HepG2 (cell line): ENCODE data around the gene WDR81. TPM values are rescaled to one million over a fixed set of nuclear protein-coding genes. Genes with fewer than 3 reads are reported as not detected.

Experiments
- CCDC6 ChIP-seq: sonication (generic); formaldehyde crosslinking; IDR thresholded peaks from 2 replicates; pipeline ENCODE4 v1.8.1; 2022; ENCODE audit warnings: mild to moderate bottlenecking, missing genetic modification reagents, moderate library complexity
- GRHL1 ChIP-seq: sonication (generic); formaldehyde crosslinking; conservative IDR thresholded peaks from 2 replicates; pipeline ENCODE4 v1.8.0; 2022; ENCODE audit warnings: missing genetic modification reagents
- HDAC1 ChIP-seq: sonication (generic); formaldehyde crosslinking; IDR thresholded peaks from 2 replicates; pipeline ENCODE4 v1.5.1; 2020; ENCODE audit warnings: mild to moderate bottlenecking, missing genetic modification reagents
- KDM2A ChIP-seq: sonication (generic); formaldehyde crosslinking; IDR thresholded peaks from 2 replicates; pipeline ENCODE4 v1.4.0; 2020; ENCODE audit warnings: low read depth, missing genetic modification reagents, borderline replicate concordance
- KLF16 ChIP-seq, 2 experiments: sonication (generic) in 1 of 2; formaldehyde crosslinking in 1 of 2; IDR thresholded peaks; 2 replicates each; pipeline versions ENCODE4 v1.6.1 to v1.8.0; 2016 to 2023; ENCODE audit warnings: missing genetic modification reagents in 2 of 2, missing compliant biosample characterization in 1 of 2
- KMT2B ChIP-seq: IDR thresholded peaks from 2 replicates; pipeline ENCODE4 v1.6.1; 2016; ENCODE audit warnings: missing genetic modification reagents, missing compliant biosample characterization
- NFIB ChIP-seq: sonication (generic); formaldehyde crosslinking; IDR thresholded peaks from 2 replicates; pipeline ENCODE4 v1.9.0; 2021; ENCODE audit warnings: missing genetic modification reagents, mild to moderate bottlenecking, borderline replicate concordance
- SNRNP70 ChIP-seq: fragments of 200-400 bp; formaldehyde crosslinking; IDR thresholded peaks from 2 replicates; pipeline ENCODE4 v1.6.1; 2017; ENCODE audit warnings: mild to moderate bottlenecking, low read depth, low read length, moderate library complexity
- TBX3 ChIP-seq: fragments of 450-650 bp; IDR thresholded peaks from 2 replicates; pipeline ENCODE4 v1.6.1; 2017; ENCODE audit warnings: antibody characterized with exemption, mild to moderate bottlenecking, inconsistent platforms, borderline replicate concordance
- U2AF2 ChIP-seq: fragments of 200-400 bp; formaldehyde crosslinking; IDR thresholded peaks from 2 replicates; pipeline ENCODE4 v1.6.1; 2017; ENCODE audit warnings: low read depth, mild to moderate bottlenecking, low read length
- ZBTB3 ChIP-seq: sonication (generic); formaldehyde crosslinking; IDR thresholded peaks from 2 replicates; pipeline ENCODE4 v1.4.0; 2020; ENCODE audit warnings: low read depth, mild to moderate bottlenecking, moderate library complexity, missing genetic modification reagents, borderline replicate concordance
- ZBTB33 ChIP-seq: sonication (generic); formaldehyde crosslinking; IDR thresholded peaks from 2 replicates; pipeline ENCODE4 v1.4.0; 2020; ENCODE audit warnings: missing genetic modification reagents
- ZNF136 ChIP-seq: sonication (generic); formaldehyde crosslinking; IDR thresholded peaks from 2 replicates; pipeline ENCODE4 v1.8.1; 2022; ENCODE audit warnings: low read depth, mild to moderate bottlenecking, moderate library complexity, missing genetic modification reagents
- ZNF652 ChIP-seq: IDR thresholded peaks from 2 replicates; pipeline ENCODE4 v1.6.1; 2016; ENCODE audit warnings: low read depth, borderline replicate concordance
- ZNF710 ChIP-seq: sonication (generic); formaldehyde crosslinking; IDR thresholded peaks from 2 replicates; pipeline ENCODE4 v1.5.0; 2020; ENCODE audit warnings: mild to moderate bottlenecking, missing genetic modification reagents, borderline replicate concordance
- polyA plus RNA-seq, 8 experiments: library from polyadenylated mRNA; depleted of rRNA in 3 of 8; stranded (reverse) in 7 of 8; unstranded in 1 of 8; fragments of >200 nt; fragmentation: Illumina TruSeq in 4 of 8; extraction: Trizol in 4 of 8; gene quantifications; 2 replicates each; pipeline versions ENCODE4 v1.2.1 to v1.2.3, GENCODE V29; 2011 to 2016; ENCODE audit warnings: low read depth in 4 of 8, missing spikeins in 1 of 8, mixed read lengths in 1 of 8; ENCODE audit not compliant: insufficient read depth in 1 of 8
- total RNA-seq, 5 experiments: library from RNA; depleted of rRNA; stranded (reverse); fragments of >200 nt; fragmentation: Illumina TruSeq; extraction: Trizol; gene quantifications; 2 replicates each; pipeline ENCODE4 v1.2.3, GENCODE V29; 2016; ENCODE audit warnings: low read depth in 1 of 5
- TF ChIP-seq, protein P1 (sequence below): IDR thresholded peaks from 2 replicates; pipeline ENCODE4 v1.6.1; 2018; ENCODE audit warnings: missing genetic modification reagents
- TF ChIP-seq, protein P2 (sequence below): sonication (generic); formaldehyde crosslinking; conservative IDR thresholded peaks from 2 replicates; pipeline ENCODE4 v1.4.0; 2020; ENCODE audit warnings: missing genetic modification reagents
- TF ChIP-seq, protein P3 (sequence below): sonication (generic); formaldehyde crosslinking; IDR thresholded peaks from 2 replicates; pipeline ENCODE4 v1.4.0; 2020; ENCODE audit warnings: mild to moderate bottlenecking, missing genetic modification reagents

WDR81 gene
- total and polyA plus RNA-seq, 2 of the 13 experiments (the other 11 are each of a cell fraction or from before 2014, with no cell fraction given), result 9.1 to 16.7 TPM

DNA sequence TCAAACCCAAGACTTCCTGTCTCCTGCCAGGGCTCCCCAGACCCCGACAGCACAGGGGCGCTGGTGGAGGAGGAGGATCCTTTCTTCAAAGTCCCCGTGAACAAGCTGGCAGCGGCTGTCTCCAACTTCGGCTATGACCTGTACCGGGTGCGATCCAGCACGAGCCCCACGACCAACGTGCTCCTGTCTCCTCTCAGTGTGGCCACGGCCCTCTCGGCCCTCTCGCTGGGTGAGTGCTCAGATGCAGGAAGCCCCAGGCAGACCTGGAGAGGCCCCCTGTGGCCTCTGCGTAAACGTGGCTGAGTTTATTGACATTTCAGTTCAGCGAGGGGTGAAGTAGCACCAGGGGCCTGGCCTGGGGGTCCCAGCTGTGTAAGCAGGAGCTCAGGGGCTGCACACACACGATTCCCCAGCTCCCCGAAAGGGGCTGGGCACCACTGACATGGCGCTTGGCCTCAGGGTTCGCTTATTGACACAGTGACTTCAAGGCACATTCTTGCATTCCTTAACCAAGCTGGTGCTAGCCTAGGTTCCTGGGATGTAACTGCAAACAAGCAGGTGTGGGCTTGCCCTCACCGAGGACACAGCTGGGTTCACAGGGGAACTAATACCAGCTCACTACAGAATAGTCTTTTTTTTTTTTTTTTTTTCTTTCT is 45.4 kb downstream of the WDR81 start (continued):
- TF ChIP-seq HDAC1 (CRISPR knock-in tag) (peak; percentile 67), ZBTB33 (CRISPR knock-in tag) (peak; percentile 92), SNRNP70 (no peak), KDM2A (CRISPR knock-in tag) (no peak; the same call in none of the 2 replicates), GRHL1 (no peak), CCDC6 (CRISPR knock-in tag) (no peak; the same call in 1 of the 2 replicates), ZNF710 (CRISPR knock-in tag) (0 out of 2 replicates have a peak, but pooled peaks have one; percentile 60), U2AF2 (no peak), ZBTB3 (CRISPR knock-in tag) (no peak), KMT2B (no peak), KLF16 (CRISPR knock-in tag; IDR thresholded peaks at IDR 0.05) (no peak), ZNF652 (CRISPR knock-in tag) (no peak), NFIB (CRISPR knock-in tag) (no peak), TBX3 (peak; percentile 61; the same call in 1 of the 2 replicates), ZNF136 (CRISPR knock-in tag) (no peak)
- TF ChIP-seq, protein P1, sequence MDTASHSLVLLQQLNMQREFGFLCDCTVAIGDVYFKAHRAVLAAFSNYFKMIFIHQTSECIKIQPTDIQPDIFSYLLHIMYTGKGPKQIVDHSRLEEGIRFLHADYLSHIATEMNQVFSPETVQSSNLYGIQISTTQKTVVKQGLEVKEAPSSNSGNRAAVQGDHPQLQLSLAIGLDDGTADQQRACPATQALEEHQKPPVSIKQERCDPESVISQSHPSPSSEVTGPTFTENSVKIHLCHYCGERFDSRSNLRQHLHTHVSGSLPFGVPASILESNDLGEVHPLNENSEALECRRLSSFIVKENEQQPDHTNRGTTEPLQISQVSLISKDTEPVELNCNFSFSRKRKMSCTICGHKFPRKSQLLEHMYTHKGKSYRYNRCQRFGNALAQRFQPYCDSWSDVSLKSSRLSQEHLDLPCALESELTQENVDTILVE (CRISPR knock-in tag), result no peak
- TF ChIP-seq, protein P2, sequence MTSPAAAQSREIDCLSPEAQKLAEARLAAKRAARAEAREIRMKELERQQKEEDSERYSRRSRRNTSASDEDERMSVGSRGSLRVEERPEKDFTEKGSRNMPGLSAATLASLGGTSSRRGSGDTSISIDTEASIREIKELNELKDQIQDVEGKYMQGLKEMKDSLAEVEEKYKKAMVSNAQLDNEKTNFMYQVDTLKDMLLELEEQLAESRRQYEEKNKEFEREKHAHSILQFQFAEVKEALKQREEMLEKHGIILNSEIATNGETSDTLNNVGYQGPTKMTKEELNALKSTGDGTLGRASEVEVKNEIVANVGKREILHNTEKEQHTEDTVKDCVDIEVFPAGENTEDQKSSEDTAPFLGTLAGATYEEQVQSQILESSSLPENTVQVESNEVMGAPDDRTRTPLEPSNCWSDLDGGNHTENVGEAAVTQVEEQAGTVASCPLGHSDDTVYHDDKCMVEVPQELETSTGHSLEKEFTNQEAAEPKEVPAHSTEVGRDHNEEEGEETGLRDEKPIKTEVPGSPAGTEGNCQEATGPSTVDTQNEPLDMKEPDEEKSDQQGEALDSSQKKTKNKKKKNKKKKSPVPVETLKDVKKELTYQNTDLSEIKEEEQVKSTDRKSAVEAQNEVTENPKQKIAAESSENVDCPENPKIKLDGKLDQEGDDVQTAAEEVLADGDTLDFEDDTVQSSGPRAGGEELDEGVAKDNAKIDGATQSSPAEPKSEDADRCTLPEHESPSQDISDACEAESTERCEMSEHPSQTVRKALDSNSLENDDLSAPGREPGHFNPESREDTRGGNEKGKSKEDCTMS (CRISPR knock-in tag), result no peak
- TF ChIP-seq, protein P3, sequence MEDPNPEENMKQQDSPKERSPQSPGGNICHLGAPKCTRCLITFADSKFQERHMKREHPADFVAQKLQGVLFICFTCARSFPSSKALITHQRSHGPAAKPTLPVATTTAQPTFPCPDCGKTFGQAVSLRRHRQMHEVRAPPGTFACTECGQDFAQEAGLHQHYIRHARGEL, result no peak
